HG03103 (cell line): ENCODE results near the gene FAM221A.
"Not testable (repeated sequence)": the region's sequence is repeated elsewhere in the genome, so short reads cannot be mapped to it uniquely, and the experiment has no call there.

Experiments used
- ATAC-seq: cut with Tn5 transposase; IDR thresholded peaks from one replicate; pipeline ENCODE4 v1.9.1; 2021; ENCODE audit warnings: low read depth; ENCODE audit not compliant: unreplicated experiment

Gene FAM221A

GRCh38 chr7:23698822-23699221 is 18.8 kb downstream of the FAM221A start:
- no peak for ATAC-seq

DNA sequence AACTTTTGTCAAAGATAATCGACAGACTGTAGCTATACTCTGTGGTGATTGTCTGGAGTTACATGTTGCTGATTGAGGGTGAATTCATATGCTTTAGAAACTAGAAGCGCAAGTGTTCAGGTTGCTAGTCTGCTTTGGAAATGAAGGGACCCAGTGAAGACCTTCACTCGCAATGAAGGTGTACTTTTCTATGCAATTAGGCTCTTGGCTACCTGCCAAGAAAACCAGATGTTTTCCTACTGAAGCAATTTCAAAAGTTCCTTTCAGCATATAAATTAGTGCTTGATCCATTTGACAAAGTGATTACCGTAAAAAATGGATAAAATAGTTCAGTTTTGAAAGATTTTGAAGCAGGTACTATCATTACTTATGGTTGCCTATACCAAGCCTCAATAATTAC is 20.0 kb downstream of the FAM221A start:
- no peak for ATAC-seq

DNA sequence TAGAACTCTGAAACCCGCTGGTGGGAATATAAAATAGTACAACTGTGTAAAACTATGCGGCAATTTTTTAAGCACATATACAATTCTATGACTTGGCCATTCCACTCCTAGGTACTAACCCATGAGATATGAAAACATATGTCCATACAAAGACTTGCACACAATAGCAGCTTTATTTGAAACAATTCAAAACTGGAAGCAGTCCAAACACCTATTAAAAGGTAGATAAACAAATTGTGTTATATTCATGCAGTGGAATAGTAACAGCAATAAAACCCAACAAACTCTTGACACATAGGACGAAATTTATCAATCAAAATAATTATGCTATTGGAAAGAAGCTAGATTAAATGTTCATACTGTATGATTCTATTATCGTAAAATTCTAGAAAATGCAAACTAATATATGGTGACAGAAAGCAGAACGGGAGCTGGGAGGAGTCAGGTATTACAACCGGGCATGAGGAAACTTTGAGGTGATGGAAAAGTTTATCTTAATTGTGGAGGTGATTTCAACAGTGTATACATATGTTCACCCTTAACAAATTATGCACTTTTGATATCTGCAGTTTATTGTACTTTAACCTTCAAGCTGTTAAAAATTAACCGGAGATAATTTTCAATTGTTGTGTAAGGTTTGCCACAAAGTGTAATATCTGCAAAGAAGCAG is 29.2 kb downstream of the FAM221A start:
- no peak for ATAC-seq

DNA sequence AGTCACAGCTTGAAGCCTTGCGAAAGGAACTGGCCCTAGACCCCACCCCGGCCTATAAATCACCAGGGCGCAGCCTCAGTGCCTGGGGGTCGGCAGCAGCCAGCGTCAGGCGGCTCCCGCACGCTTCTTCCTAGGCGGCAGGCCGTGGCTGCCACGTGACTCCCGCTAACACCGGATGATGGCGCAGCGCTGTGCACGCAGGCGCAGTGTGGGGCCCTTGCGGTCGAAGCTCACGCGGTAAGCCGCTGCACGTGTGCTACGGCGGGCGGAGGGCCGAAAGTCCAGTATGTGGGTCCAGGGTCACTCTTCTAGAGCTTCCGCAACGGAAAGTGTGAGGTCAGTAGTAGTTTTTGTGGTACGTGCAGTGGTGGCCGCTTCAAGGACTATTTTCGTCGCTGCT is 30.0 kb downstream of the FAM221A start, which contains the start of gene STK31:
TSS of gene STK31 (plus strand) at position 220 of the 400 bp plus-strand sequence. CDS start at position 287, 67 bp downstream.
- ATAC-seq, result no peak

DNA sequence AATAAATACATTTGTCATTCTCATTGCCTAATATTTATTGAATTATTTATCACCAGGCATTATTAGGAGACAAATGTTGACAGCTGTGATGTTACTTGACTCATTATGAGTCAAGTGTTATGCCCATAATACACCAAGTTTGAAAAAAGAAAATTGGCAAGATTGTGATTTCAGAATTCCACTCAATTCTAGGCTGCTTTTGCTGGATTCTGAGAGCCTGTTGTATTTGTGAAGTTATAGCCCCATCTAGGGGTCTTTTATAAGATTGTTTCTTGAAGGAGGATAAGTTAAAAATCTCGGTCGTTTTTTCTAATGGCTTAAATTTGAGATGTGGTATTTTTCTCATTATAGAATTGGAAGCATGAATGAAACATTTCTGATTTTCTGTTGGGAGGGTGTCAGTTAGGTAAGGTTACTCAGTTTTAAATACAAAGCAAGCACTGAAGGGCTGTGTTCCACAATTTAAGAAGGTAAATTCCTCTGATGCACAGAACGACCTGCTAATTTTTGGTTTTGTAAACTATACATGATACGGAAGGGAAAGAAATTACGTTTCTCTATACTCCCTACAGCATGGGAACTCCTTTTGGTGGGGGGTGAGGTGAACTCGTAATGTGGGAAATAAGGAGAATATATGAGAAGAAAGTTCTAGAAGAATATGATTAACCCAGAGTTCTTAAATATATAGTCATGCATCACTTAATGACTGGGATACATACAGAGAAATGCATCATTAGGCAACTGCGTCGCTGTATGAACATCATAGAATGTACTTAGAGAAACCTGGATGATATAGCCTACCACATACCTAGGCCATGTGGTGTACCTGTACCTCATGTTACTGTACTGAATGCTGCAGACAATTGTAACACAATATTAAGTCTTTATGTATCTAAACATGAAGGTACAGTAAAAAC is 32.6 kb downstream of the FAM221A start:
- ATAC-seq, result no peak

DNA sequence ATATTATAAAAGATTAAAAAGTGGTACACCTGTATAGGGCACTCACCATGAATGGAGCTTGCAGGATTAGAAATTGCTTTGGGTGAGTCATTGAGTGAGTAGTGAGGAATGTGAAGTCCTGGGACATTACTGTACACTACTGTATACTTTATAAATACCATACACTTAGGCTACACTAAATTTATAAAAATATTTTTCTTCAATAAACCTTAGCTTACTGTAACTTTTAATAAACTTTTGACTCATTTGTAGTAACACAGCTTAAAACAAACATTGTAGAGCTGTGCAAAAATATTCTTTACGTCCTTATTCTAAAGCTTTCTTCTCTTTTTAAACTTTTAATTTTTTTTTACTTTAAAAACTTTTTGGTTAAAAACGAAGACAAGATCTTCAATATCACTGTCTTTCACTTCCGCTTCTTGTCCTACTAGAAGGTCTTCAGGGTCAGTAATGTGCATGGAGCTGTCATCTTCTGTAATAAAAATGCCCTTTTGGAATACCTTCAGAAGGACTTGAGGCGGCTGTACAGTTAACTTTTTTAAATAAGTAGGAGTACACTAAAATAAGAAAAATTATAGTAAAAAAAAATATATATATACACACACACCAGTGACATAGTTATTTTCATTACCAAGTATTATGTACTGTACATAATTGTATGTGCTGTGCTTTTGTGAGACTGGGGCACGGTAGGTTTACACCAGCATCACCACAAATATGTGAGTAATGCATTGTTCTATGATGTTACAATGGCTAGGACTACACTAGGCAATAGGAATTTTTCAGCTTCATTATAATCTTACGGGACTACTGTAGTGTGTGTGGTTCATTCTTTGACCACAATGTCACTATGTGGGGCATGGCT is 33.5 kb downstream of the FAM221A start:
- ATAC-seq, result no peak

- ATAC-seq, result no peak
Measured at GRCh38 chr7:23714150-23714464, 34.1 kb downstream of the FAM221A start.

DNA sequence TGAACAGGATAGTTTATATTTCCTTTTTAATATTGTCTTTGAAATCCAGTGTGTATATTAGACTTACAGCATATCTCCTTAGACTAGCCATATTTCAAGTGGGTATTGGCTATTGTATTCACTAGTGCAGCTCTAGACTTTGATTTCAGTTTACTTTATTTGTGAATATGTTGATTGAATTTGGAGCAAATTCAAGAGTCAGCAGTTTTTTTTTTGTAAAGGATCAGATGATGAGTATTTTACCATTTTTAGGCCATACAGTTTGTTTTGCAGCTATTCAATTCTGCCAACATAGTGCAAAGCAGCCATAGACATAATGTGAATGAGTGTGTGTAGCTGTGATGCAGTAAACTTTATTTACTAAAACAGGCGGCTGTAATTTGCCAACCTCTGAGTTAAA is 34.6 kb downstream of the FAM221A start:
- ATAC-seq, result no peak

DNA sequence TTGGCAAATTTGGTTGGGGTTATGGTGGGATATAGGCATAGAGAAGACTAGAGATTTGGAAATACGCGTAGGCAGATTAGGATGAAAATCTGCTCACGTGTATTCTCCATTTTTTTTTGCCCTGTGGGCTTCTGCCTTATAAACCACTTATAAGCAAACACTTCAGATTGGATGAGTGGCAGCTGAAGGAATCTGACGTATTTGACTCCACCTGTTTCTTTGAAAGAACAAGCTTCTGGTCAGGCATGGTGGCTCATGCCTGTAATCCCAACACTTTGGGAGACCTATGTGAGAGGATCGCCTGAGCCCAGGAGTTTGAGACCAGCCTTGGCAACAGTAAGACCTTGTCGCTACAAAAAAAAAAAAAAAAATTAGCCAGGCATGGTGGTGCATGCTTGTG is 35.1 kb downstream of the FAM221A start:
- ATAC-seq, result no peak

DNA sequence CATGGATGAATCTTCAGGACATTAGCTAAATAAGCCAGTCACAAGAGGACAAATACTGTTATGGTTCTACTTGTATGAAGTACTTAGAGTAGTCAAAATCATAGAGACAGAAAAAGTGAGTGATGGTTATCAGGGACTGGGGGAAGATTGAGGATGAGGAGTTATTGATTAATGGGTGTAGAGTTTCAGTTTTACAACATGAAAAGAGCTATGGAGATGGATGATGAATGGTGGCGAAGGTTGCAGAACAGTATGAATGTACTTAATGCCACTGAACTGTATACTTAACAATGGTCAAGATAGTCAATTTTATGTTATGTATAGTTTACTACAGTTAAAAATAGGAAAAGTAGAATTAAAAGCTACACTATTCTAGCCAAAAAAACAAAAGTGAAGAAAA is 37.8 kb downstream of the FAM221A start:
- no peak for ATAC-seq

- ATAC-seq, result no peak
Measured at GRCh38 chr7:23721456-23721855, 41.5 kb downstream of the FAM221A start.

- ATAC-seq, result not testable (repeated sequence)
Measured at GRCh38 chr7:23722587-23723216, 42.7 kb downstream of the FAM221A start.

- ATAC-seq, result not testable (repeated sequence)
Measured at GRCh38 chr7:23724113-23724512, 44.1 kb downstream of the FAM221A start.

DNA sequence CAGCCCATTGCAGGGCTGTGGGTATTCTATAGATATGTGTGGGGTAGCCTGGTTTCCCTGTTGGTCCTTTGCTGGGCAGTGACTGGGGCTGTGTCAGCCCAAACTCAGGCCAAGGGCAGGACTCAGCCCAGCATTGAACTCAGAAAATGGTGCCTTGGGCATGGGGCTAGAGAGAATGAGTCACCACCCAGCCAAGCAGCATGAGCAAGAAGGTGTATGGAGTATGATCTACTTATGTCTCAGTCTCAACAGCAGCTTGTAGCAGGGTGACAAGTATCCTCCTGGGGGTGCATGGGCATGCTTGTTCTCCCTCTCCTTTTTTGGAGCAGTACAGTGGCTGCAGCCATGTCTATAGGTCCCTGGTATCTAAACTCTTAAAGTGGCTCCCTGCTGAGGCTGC is 62.1 kb downstream of the FAM221A start:
- ATAC-seq, result no peak

DNA sequence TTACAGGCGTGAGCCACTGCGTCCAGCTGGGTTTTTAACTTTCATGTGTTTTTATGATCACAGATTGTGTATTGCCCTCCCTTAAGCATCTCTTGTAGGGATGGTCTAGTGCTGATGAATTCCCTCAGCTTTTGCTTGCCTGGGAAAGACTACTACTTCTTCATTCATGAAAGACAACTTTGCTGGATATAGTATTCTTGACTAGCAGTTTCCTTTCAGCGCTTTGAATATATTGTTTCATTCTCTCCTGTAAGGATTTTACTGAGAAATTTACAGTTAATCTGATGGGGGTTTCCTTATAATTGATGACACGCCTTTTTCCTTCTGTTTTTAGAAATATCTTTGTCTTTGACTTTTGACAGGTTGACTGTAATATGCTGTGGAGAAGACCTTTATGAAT is 63.2 kb downstream of the FAM221A start:
- no peak for ATAC-seq

- no peak for ATAC-seq
Measured at GRCh38 chr7:23746629-23747028, 66.6 kb downstream of the FAM221A start.

GRCh38 chr7:23751852-23752251 is 71.9 kb downstream of the FAM221A start:
- no peak for ATAC-seq
